Embryonic facial prominence (tissue), 1 donor: ENCODE data around the gene SUFU.
"Not testable (repeated sequence)": the region's sequence is repeated elsewhere in the genome, so short reads cannot be mapped to it uniquely, and the experiment has no call there.

Source experiments
- DNase-seq: peaks from one replicate; pipeline ENCODE4 v3.0.0-alpha.2; 2016; ENCODE audit errors: extremely low spot score

Gene SUFU

GRCh38 chr10:102514487-102515311 is 10.9 kb downstream of the SUFU start:
- DNase-seq = no peak

GRCh38 chr10:102515724-102516123 is 12.0 kb downstream of the SUFU start:
- no peak for DNase-seq

DNA sequence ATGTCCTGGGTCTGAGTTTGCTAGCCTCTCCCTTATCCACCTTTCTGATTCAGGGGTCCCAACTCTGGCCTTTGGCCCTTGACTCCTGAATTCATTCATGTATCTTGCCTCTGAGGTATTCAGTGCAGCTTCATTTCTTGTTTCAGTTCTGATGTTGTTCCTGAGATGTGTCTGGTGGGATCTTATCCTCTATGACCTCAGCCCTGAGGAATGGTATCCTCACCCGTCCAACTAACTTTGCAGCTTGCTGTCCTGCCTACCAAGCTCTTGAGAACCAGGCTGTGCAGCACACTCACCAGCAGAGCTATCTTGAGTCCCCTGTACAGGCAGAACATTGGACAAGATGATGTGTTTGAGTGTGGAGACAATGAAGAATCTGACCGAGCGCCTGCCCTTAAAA is 13.8 kb downstream of the SUFU start:
- no peak for DNase-seq

DNA sequence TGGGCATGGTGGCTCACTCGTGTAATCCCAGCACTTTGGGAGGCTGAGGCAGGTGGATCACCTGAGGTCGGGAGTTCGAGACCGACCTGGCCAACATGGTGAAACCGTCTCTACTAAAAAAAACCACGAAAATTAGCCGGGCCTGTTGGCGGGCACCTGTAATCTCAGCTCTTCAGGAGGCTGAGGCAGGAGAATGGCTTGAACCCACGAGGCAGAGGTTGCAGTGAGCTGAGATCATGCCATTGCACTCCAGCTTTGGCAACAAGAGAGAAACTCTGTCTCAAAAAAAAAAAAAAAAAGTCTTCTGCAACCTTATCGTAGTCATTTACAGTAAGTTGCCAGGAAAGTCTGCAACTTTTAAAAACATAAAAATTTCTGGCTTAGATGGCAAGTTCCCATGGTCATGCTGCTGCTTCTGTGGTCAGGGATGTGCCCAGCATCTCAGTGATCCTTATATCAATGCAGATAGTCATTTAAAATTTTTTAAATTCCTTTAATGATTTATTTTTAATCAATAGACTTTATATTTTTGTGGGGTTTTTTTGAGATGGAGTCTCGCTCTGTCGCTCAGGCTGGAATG is 15.6 kb downstream of the SUFU start:
- DNase-seq = no peak

- no peak for DNase-seq
Measured at GRCh38 chr10:102522874-102523249, 19.1 kb downstream of the SUFU start.

DNA sequence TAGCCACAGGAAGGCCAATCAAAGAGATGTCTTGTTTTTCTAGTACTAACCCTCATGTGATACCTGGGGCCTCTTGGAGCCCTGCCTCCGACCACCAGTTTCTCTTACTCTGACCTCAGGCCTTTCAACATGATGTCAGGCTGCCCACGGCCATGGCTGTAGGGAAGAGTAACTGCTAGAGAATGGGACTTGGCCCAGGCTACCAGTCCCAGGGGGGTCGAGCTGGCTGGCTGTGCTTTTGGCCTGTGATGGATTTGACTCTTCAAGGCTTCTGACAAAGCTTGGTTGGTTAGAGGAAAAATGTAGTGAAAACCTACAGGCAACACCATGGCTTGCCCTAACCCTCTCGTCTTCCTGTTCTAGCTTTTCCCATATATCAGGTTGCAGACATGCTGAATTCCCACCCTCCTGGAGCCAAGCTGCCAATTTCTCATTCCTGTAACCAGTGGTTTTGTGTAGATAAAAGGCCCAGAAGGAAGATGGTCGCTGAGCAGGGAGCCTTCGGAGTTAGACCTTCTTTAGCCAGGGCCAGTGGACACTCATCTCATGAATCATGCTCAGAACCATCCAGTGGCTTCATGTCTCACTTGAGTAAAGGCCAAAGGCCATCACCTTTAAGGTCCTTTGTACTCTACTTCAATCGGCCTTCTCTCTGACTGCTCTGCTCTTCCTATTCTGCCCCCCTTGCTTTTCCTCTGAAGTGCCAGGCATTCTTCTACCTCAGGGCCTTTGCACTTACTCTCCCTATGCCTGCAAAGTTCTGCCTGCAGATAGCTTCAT is 19.7 kb downstream of the SUFU start:
- no peak for DNase-seq

DNA sequence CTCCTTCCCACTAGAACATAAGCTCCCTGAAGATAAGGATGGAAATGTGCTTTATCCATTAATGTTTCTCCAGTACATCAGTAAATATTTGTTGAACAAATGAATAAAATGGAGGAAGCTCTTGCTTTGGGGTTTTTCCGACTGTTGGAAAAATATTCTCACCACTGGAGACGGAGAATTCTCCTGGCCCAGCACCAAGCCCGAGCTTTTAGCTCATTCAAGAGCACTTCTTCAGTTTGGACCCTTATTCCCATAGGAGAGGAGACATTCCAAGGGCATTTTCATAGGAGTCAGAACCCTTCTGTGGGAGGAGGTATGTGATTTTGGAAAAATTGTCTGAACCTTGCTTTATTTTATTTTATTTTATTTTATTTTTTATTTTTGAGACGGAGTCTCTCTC is 21.0 kb downstream of the SUFU start:
- DNase-seq = no peak

- DNase-seq = no peak
Measured at GRCh38 chr10:102527546-102527945, 23.8 kb downstream of the SUFU start.

DNA sequence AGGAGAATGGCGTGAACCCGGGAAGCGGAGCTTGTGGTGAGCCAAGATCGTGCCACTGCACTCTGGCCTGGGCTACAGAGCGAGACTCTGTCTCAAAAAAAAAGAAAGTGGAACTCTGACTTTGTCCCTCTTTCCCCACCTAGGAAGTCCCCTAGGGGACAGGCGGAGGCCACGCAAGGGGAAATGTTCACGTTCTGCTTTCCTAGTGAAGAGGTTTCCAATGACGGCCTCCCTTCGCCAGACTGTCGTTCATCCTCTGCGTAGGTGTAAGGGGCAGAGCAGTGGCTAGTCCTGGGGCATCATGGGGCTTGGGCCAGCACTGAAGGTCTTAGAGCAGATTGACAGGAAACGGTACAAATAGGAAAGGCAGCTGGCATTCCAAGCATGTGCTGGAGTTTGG is 30.6 kb downstream of the SUFU start:
- DNase-seq = no peak

- DNase-seq = not testable (repeated sequence)
Measured at GRCh38 chr10:102534966-102535365, 31.2 kb downstream of the SUFU start.

DNA sequence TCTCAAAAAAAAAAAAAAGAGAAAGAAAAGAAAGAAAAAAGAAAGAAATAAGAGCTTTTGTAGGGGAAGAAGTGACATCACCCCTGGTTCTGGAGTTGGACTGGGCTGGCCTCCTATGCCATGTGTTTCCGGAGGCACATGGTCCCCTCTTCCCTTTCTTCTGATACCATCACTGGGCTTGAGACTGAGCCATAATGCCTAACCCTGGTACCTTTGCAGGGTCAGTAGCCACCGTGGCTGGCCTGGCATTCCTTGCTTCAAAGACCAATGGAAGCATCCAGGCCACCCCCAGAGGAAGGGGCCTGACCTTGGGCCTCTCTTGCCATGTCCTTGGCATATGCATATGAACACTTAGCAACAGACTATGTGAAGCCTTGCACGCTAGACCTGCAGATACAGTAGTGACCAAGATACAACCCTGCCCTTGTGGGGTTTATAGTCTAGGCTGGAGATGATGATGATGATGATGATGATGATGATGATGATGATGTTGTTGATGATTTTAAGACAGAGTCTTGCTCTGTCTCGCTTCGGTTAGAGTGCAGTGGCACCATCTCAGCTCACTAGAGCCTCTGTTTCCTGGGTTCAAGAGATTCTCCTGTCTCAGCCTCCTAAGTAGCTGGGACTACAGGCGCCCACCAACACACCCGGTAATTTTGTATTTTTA is 31.8 kb downstream of the SUFU start:
- no peak for DNase-seq

DNA sequence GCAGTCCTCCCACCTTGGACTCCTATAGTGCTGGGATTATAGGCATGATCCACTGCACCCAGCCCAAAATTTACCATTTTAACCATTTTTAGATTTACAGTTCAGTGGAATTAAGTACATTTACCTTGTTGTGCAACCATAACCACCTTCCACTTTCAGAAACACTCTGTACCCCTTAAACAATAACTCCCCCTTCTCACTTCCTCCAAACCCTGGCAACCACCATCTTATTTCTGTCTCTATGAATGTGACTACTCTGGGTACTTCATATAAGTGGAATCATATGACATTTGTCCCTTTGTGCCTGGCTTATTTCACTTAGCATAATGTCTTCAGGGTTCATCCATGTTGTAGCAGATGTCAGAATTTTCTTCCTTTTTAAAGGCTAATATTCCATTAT is 33.6 kb downstream of the SUFU start:
- no peak for DNase-seq

- DNase-seq = no peak
Measured at GRCh38 chr10:102537948-102538347, 34.2 kb downstream of the SUFU start.

- DNase-seq = no peak
Measured at GRCh38 chr10:102538811-102539210, 35.0 kb downstream of the SUFU start.

DNA sequence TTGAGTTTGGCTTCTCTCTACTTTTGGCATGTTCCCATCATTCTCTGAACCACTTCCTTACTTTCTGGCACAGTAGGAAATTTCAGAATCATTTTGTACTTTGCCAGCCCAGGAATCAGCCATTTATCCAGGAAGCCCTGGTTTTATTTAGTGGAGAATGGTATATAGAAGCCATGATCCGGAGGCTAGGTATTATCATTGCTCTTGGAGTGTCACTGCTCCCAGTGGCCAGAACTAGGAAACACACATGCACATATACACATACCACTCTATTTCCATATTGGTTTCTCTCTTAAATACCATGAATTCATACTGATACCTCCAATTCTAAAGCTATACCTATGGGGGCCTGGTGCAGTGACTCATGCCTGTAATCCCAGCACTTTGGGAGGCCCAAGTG is 36.3 kb downstream of the SUFU start:
- no peak for DNase-seq

GRCh38 chr10:102542800-102543418 is 39.1 kb downstream of the SUFU start:
- DNase-seq = no peak

GRCh38 chr10:102545265-102545871 is 41.6 kb downstream of the SUFU start:
- DNase-seq = no peak

DNA sequence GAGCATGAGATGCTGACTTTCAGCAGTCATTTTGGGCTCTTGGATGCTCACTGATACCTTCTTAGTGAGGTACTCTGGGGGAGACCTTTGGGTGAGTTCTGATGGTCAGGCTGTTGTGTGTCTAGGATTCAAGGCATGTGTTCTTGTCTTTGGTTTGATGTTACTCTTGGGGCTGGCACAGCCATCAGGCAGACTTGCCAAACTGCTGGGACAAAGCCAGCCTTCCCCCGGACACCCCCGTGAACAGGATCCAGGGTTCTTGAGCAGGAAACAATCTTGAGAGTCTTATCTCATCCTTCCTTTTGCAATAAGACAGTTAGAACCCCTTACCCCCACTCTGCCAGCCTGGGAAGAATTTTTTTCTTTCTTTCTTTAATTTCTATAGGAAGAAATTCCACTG is 42.2 kb downstream of the SUFU start:
- no peak for DNase-seq

DNA sequence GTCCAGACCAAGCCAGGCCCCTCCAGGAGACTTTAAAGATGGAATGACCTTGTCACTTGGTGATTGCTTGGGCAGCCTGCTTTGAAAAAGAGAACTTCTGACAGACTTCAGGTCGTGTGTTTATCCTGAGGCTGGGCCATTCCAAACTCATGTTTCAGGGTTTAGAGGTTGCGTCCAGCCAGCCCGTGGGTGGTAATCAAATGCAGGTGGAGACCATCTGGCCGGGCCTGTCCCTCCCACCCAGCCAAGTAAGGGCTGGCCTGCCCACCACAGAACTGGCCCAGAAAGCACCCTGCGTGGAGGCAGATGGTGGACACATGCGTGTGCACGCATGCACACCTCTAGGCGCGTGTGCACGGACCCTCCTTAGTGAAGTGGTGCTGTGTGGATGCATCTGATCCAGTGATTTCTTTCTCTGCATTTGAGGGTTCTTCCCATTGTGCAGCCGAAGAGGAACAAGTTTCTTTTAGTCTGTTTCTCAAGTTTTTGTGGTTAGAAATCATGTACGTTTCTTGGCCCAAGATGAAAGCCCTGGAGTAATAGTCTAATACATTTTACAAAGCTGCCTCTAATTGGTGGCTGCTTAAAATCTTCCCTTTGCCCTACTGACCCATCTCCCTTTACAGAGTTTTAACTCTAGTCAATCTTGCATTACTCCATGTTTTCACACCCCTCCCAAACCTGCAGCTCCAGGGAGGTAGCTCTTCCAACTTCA is 43.0 kb downstream of the SUFU start:
- no peak for DNase-seq

GRCh38 chr10:102549549-102549948 is 45.8 kb downstream of the SUFU start:
- no peak for DNase-seq
